Placental epithelial cell (primary cell): Measurements from ENCODE around the gene RPL38. TPM values are rescaled to one million over a fixed set of nuclear protein-coding genes. Genes with fewer than 3 reads are reported as not detected.

Experiments
- total RNA-seq: library from RNA; depleted of rRNA; stranded (reverse); fragments of >200 nt; gene quantifications from 2 replicates; pipeline ENCODE4 v1.2.3, GENCODE V29; 2012

Gene RPL38
- 377 and 1,610 TPM in 2 replicates for total RNA-seq

DNA sequence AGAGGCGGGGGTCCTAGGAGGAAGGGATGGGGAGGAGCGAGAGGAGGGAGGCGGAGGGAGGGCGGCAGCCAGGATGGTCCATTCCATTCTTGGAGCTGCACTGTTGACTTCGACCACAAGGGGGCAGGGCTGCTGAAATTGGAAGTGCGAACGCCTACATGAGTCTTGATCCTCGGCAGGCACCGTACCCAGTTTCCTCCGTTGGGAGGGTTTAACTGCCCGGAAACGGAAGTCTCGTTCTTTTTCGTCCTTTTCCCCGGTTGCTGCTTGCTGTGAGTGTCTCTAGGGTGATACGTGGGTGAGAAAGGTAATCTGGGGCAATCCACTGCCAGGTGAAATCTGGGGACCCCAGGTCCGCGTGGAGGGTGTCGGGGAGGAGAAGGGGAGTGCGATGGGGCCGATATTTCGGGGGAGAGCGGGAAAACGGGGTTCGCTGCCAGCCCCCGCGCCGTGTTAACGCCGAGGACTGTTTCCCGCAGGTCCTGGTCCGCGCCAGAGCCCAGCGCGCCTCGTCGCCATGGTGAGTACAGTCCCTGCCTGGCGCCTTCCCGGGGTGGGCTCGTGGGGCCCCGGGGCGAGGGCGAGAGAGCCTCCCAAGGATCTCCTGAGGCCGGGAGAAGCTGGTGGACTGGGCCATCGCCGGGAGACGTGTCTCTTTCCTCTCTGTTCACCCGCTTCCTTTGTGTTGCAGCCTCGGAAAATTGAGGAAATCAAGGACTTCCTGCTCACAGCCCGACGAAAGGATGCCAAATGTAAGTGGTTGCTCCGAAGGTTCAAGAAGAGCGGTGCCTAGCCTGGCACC is at the start of gene RPL38:
TSS of gene RPL38 (plus strand) at position 240 of the 802 bp plus-strand sequence. CDS start at position 518, 278 bp downstream.

DNA sequence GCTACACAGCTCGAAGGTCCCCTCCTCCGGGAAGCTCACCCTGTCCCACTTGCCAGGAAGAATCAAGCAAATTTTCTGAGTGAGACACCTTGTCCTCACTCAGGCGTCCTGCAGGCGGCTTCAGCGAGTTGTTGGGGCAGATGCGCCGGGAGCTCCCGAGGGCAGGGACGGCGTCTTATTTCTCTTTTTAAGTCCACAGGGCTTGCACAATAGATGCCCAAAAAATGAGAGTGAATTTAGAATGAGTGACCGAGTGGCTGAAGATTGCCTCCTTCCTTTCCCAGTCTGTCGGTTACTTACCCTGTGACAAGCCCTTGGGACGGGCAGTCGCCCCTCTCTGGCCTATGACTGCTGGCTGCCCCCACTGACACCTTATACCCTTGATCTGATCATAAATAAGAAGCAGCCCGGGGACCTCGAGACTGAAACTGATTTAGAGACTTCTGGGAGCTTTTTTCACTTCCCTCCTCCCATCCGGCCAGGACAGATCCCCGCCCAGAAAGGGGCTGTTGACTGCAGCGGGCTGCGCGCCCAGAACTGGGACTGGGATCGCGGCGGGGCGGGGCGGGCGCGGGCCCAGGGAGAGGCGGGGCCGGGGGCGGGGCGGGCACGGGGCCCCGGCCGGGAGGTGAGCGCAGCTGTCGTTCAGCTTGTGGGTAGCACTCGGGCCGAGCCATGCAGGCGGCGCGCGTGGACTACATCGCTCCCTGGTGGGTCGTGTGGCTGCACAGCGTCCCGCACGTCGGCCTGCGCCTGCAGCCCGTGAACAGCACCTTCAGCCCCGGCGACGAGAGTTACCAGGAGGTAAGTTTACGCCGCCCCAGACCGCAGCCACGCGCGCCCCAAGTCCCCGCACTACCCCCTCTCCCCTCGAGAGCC is 9.7 kb downstream of the RPL38 start, which contains the start of gene TTYH2:
TSS of gene TTYH2 (plus strand) at position 659 of the 879 bp plus-strand sequence. CDS start at position 676, 17 bp downstream.

Other genes with a start within 250 kb of the RPL38 start
- gene TTYH2, start 9.9 kb downstream of the RPL38 start, total RNA-seq, result 0.98 and 1.2 TPM in 2 replicates
- not detected in 2 replicates for gene DNAI2, start 70.6 kb downstream of the RPL38 start, total RNA-seq
- not detected in 2 replicates for gene KIF19, start 122.5 kb downstream of the RPL38 start, total RNA-seq
- gene BTBD17, start 158.2 kb downstream of the RPL38 start, total RNA-seq, result not detected in 2 replicates
- gene GPR142, start 163.8 kb downstream of the RPL38 start, total RNA-seq, result not detected in 2 replicates
- 2.0 and 2.8 TPM in 2 replicates for gene GPRC5C, start 228.4 kb downstream of the RPL38 start, total RNA-seq